ENCODE data around the gene CLPSL2.
"Not testable (repeated sequence)": the region's sequence is repeated elsewhere in the genome, so short reads cannot be mapped to it uniquely, and the experiment has no call there.

CLPSL2 gene

GRCh38 chr6:35776364-35777215, at the start of gene CLPSL2:
Gene CLPSL2 (plus strand): TSS chr6:35776598. CDS start chr6:35776619, 21 bp downstream.
- DNase-seq = peak in 1 of 6 experiments; percentile 7

GRCh38 chr6:35727231-35727934, 49.0 kb upstream of the CLPSL2 start:
- DNase-seq = no peak

GRCh38 chr6:35727935-35728682, 48.3 kb upstream of the CLPSL2 start:
- DNase-seq = peak; percentile 73 to 92 (median 80)

- DNase-seq = peak in 5 of 6 experiments; percentile 20 to 65 (median 50)
These were observed 47.4 kb upstream of the CLPSL2 start for GRCh38 chr6:35728683-35729678.

- DNase-seq = no peak
These were observed 46.7 kb upstream of the CLPSL2 start for GRCh38 chr6:35729722-35730121.

- DNase-seq = no peak
These were observed 45.5 kb upstream of the CLPSL2 start for GRCh38 chr6:35730745-35731413.

GRCh38 chr6:35731414-35731735, 45.0 kb upstream of the CLPSL2 start:
- peak; percentile 88 to 99 (median 92) for DNase-seq

- peak; percentile 86 to 98 (median 91) for DNase-seq
These were observed 44.5 kb upstream of the CLPSL2 start for GRCh38 chr6:35731736-35732532.

- no peak for DNase-seq
These were observed 42.8 kb upstream of the CLPSL2 start for GRCh38 chr6:35733633-35734032.

GRCh38 chr6:35734319-35734718, 42.1 kb upstream of the CLPSL2 start:
- DNase-seq = not testable (repeated sequence)

- DNase-seq = no peak
These were observed 40.9 kb upstream of the CLPSL2 start for GRCh38 chr6:35735452-35735851.

GRCh38 chr6:35736253-35736894, 40.0 kb upstream of the CLPSL2 start:
- DNase-seq = peak; percentile 72 to 91 (median 77)

- no peak for DNase-seq
These were observed 39.4 kb upstream of the CLPSL2 start, which contains the start of gene ARMC12 for GRCh38 chr6:35736982-35737412. Gene ARMC12 (plus strand): TSS chr6:35737032. CDS start chr6:35737109, 77 bp downstream.

- peak in 3 of 6 experiments; percentile 63 to 79 (median 77) for DNase-seq
These were observed 38.8 kb upstream of the CLPSL2 start for GRCh38 chr6:35737413-35738211.

- DNase-seq = no peak
These were observed 36.5 kb upstream of the CLPSL2 start for GRCh38 chr6:35739645-35740524.

GRCh38 chr6:35742842-35743241, 33.6 kb upstream of the CLPSL2 start:
- DNase-seq = no peak

GRCh38 chr6:35745509-35745908, 30.9 kb upstream of the CLPSL2 start:
- DNase-seq = no peak

GRCh38 chr6:35746516-35746915, 29.9 kb upstream of the CLPSL2 start:
- no peak for DNase-seq

Data from stimulated activated naive CD4-positive, alpha-beta T cell (primary cell).